ENCODE measurements around the gene LRRC38. TPM values are rescaled to one million over a fixed set of nuclear protein-coding genes. Genes with fewer than 3 reads are reported as not detected.

The LRRC38 gene
- total and polyA plus RNA-seq, 2 of the 8 experiments (the other 6 are each of a cell fraction or from before 2014, with no cell fraction given) = 0.17 to 0.63 TPM

GRCh38 chr1:13548281-13548680 is 34.5 kb upstream of the LRRC38 start:
- no peak for TF ChIP-seq ATF3 (IDR thresholded peaks at IDR 0.05; ENCODE audit: insufficient read depth, low read depth, low read length)
- TF ChIP-seq GTF2F1 (IDR thresholded peaks at IDR 0.05; ENCODE audit: borderline replicate concordance, low read depth, low read length) = no peak
- no peak for TF ChIP-seq SAP30 (IDR thresholded peaks at IDR 0.05; ENCODE audit: insufficient read depth, insufficient replicate concordance, low read length)
- TF ChIP-seq MAX (IDR thresholded peaks at IDR 0.05) = no peak
- no peak for TF ChIP-seq SP1 (IDR thresholded peaks at IDR 0.05; ENCODE audit: low read depth, low read length)
- TF ChIP-seq NRF1 (IDR thresholded peaks at IDR 0.05; ENCODE audit: low read depth, low read length) = no peak
- TF ChIP-seq SRF (IDR thresholded peaks at IDR 0.05; ENCODE audit: low read depth, low read length) = no peak
- no peak for TF ChIP-seq EZH2 (IDR thresholded peaks at IDR 0.05; ENCODE audit: low read depth, low read length, severe bottlenecking)
- no peak for TF ChIP-seq HDAC6 (IDR thresholded peaks at IDR 0.05; ENCODE audit: low read depth, low read length)
- no peak for TF ChIP-seq ZNF274 (IDR thresholded peaks at IDR 0.05; ENCODE audit: borderline replicate concordance, extremely low read depth, low read length)
- no peak for TF ChIP-seq KDM4A (IDR thresholded peaks at IDR 0.05; ENCODE audit: low read depth, low read length, severe bottlenecking)
- no peak for TF ChIP-seq FOSL1 (IDR thresholded peaks at IDR 0.05; ENCODE audit: insufficient read depth, low read depth, low read length)
- Histone ChIP-seq H2AFZ (ENCODE audit: low read length) (no peak overlapping the region), H2AK5ac (ENCODE audit: low read depth, low read length) (no peak overlapping the region), H3K4ac (replicated peaks; ENCODE audit: insufficient read length, low read depth, low read length) (no peak overlapping the region), H3K4me2 (ENCODE audit: insufficient read depth in 1 of 2, low read depth in 2 of 2, low read length in 2 of 2) (no peak overlapping the region), H2BK5ac (ENCODE audit: low read depth, low read length) (no peak overlapping the region), H3K27me3 (replicated peaks in 1 of 4; ENCODE audit: control insufficient read depth in 3 of 4, extremely low read depth in 1 of 4, insufficient read depth in 3 of 4, low read length in 3 of 4) (no peaks in the 10 kb centered on the region), H3K27ac (ENCODE audit: low read depth, low read length) (no peak overlapping the region), H4K91ac (replicated peaks; ENCODE audit: insufficient read length, low read length) (no peak overlapping the region), H2BK120ac (replicated peaks; ENCODE audit: low read depth, low read length) (no peak overlapping the region), H3K23ac (ENCODE audit: insufficient read length) (no peak overlapping the region), H4K5ac (ENCODE audit: insufficient read length, low read depth, low read length) (no peak overlapping the region), H3K23me2 (ENCODE audit: low read depth, low read length) (no peaks in the 10 kb centered on the region; the same call in 1 of the 2 replicates), H4K8ac (ENCODE audit: extremely low read depth, insufficient read depth, low read length) (no peak overlapping the region; the same call in 1 of the 2 replicates), H3K79me2 (ENCODE audit: control insufficient read depth in 1 of 2, insufficient read depth in 2 of 2, low read length in 2 of 2) (no peaks in the 10 kb centered on the region; a peak in 1 of 4 replicates), H2BK20ac (ENCODE audit: low read length) (no peak overlapping the region), H4K20me1 (replicated peaks in 1 of 2; ENCODE audit: control insufficient read depth in 1 of 2, insufficient read depth in 2 of 2, low read length in 2 of 2) (no peaks in the 10 kb centered on the region), H3K36me3 (ENCODE audit: control insufficient read depth in 2 of 4, insufficient read depth in 4 of 4, low read length in 3 of 4) (no peaks in the 10 kb centered on the region), H3K18ac (ENCODE audit: extremely low read depth, low read length) (no peak overlapping the region), H3K9ac (replicated peaks in 1 of 4; ENCODE audit: extremely low read depth in 1 of 4, low read depth in 3 of 4, low read length in 3 of 4) (no peak overlapping the region), H3K79me1 (ENCODE audit: low read depth, low read length) (no peaks in the 10 kb centered on the region), H3K14ac (ENCODE audit: insufficient read length) (no peak overlapping the region), H3K4me1 (replicated peaks in 1 of 4; ENCODE audit: control insufficient read depth in 3 of 4, insufficient read depth in 4 of 4, low read length in 3 of 4) (peaks cover 0 to 6% (median 2%) of the 10 kb centered on the region in 4 experiments; a peak in 1 of 7 replicates), H2BK15ac (ENCODE audit: low read length) (no peak overlapping the region), H3K56ac (replicated peaks; ENCODE audit: insufficient read length, low read depth, low read length) (no peak overlapping the region), H3K4me3 (ENCODE audit: extremely low read depth in 1 of 4, insufficient read depth in 2 of 4, low read depth in 3 of 4, low read length in 4 of 4) (no peak overlapping the region), H3K9me3 (ENCODE audit: insufficient read depth in 2 of 2, low read depth in 1 of 2, low read length in 1 of 2) (no peaks in the 10 kb centered on the region), H2BK12ac (ENCODE audit: low read depth, low read length) (no peak overlapping the region)
- WGBS, 2 experiments (ENCODE audit: extremely low coverage in 1 of 2, insufficient coverage in 1 of 2, insufficient read length in 1 of 2, insufficient replicate concordance in 2 of 2, low coverage in 1 of 2, low lambda C conversion rate in 2 of 2, missing lambda C conversion rate in 1 of 2) = 93% methylated on average over 6 of the region's 6 CpGs; no CpG with 5 or more reads in 1 of the 2 experiments
- FAIRE-seq (no peak), DNase-seq (ENCODE audit: low read depth in 1 of 2, low spot score in 2 of 2) (no peak)
- ChIA-PET POLR2A (ENCODE audit: partially characterized antibody) (no interaction called here), CTCF (ENCODE audit: partially characterized antibody) (no interaction called here)
